Spleen (tissue), 7 donors: ENCODE data around the gene IL18R1.

ENCODE experiments used
- POLR2A ChIP-seq, 3 donors: fragments of 450-650 bp; IDR thresholded peaks; one replicate each; pipeline ENCODE4 v1.5.1; 2017; ENCODE audit warnings: antibody characterized with exemption in 3 of 3, mild to moderate bottlenecking in 1 of 3
- POLR2AphosphoS5 ChIP-seq, 3 donors: sonication (generic); formaldehyde crosslinking; IDR thresholded peaks; one replicate each; pipeline ENCODE4 v1.5.1; 2017; ENCODE audit warnings: antibody characterized with exemption in 3 of 3
- TF ChIP-seq, protein P1 (sequence below), 11 experiments: fragments of 200-600 bp in 7 of 11; fragments of 450-650 bp in 4 of 11; sonication (generic) in 4 of 11; IDR thresholded peaks in 8 of 11; conservative IDR thresholded peaks in 3 of 11; 1 replicate in 7 of 11; 2 replicates in 4 of 11; pipeline versions ENCODE4 v1.4.0 to v1.8.0; 2016 to 2021; ENCODE audit warnings: antibody characterized with exemption in 11 of 11, inconsistent platforms in 4 of 11, mild to moderate bottlenecking in 1 of 11
- donor health status: DM: no; HTN: no; CAD: no; lungs with moderate emphysema.
- donor health status: DM: no; HTN: no; CAD: no.
- donor health status: DM: no; HTN: no; CAD: no.

- TF ChIP-seq POLR2A (IDR thresholded peaks at IDR 0.05) (no peak), POLR2AphosphoS5 (IDR thresholded peaks at IDR 0.05) (no peak)
- TF ChIP-seq, protein P1, sequence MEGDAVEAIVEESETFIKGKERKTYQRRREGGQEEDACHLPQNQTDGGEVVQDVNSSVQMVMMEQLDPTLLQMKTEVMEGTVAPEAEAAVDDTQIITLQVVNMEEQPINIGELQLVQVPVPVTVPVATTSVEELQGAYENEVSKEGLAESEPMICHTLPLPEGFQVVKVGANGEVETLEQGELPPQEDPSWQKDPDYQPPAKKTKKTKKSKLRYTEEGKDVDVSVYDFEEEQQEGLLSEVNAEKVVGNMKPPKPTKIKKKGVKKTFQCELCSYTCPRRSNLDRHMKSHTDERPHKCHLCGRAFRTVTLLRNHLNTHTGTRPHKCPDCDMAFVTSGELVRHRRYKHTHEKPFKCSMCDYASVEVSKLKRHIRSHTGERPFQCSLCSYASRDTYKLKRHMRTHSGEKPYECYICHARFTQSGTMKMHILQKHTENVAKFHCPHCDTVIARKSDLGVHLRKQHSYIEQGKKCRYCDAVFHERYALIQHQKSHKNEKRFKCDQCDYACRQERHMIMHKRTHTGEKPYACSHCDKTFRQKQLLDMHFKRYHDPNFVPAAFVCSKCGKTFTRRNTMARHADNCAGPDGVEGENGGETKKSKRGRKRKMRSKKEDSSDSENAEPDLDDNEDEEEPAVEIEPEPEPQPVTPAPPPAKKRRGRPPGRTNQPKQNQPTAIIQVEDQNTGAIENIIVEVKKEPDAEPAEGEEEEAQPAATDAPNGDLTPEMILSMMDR (IDR thresholded peaks at IDR 0.05 in 8 of 11, conservative IDR thresholded peaks at IDR 0.05 in 3 of 11): no peak
These were observed 24.1 kb upstream of the IL18R1 start for GRCh38 chr2:102331311-102331980.
